ENCODE data around the gene PRSS21. TPM values are rescaled to one million over a fixed set of nuclear protein-coding genes. Genes with fewer than 3 reads are reported as not detected.

PRSS21 gene
- total and polyA plus RNA-seq, 10 of the 15 experiments (the other 5 are each of a cell fraction or from before 2014, with no cell fraction given), result 5.3 to 73.4 (median 40.1) TPM; not detected in 1

DNA sequence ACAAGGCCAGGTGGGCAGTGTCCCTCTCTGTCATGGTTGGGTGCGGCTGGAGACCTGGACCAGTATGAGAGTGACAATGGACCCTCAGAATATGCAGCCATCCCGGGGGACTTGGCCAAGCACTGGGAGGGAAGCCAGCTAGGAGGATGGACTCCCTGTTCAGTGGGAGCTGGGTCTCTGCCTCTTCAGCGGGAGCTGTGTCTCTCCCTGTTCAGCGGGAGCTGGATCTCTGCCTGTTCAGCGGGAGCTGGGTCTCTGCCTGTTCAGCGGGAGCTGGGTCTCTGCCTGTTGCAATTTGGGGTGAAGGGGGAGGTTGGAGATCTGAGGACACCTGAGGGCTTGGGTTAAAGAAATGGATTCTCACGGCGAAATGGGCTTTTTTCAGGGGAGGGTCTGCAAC lies 25.9 kb upstream of the PRSS21 start:
- FAIRE-seq, result no peak
- Histone ChIP-seq H3K27me3 (replicated peaks in 1 of 2; ENCODE audit: control insufficient read depth in 2 of 2, insufficient read depth in 2 of 2, low read length in 1 of 2) (peaks cover 0 to 6% of the 10 kb centered on the region in 2 experiments; a peak in 3 of 4 replicates), H3K36me3 (ENCODE audit: control insufficient read depth in 2 of 2, insufficient read depth in 2 of 2, low read length in 1 of 2) (no peaks in the 10 kb centered on the region), H3K4me1 (ENCODE audit: control insufficient read depth, insufficient read depth, low read length) (no peaks in the 10 kb centered on the region), H3K9ac (ENCODE audit: control insufficient read depth, insufficient read depth, low read length) (no peak overlapping the region), H3K4me3 (no peak overlapping the region), H2AFZ (ENCODE audit: control insufficient read depth, low read depth, low read length) (no peak overlapping the region), H3K9me3 (replicated peaks; ENCODE audit: control insufficient read depth, insufficient read depth, low read length) (no peaks in the 10 kb centered on the region), H3K27ac (ENCODE audit: control insufficient read depth, insufficient read depth) (no peak overlapping the region), H3K4me2 (ENCODE audit: control insufficient read depth, insufficient read depth) (no peak overlapping the region), H3K79me2 (ENCODE audit: control insufficient read depth, insufficient read depth, low read length) (no peaks in the 10 kb centered on the region), H4K20me1 (ENCODE audit: control insufficient read depth, insufficient read depth) (no peaks in the 10 kb centered on the region)
- no peak for ATAC-seq
- ChIA-PET POLR2A (no interaction called here), SMC1A (ENCODE audit: uncharacterized antibody, unreplicated experiment) (no interaction called here), RAD21 (ENCODE audit: unreplicated experiment) (no interaction called here), CTCF (interaction anchor here (0.7 kb wide), 1 partner anchor 77 kb away, joined by 4 read pairs; no protein-coding TSS in a partner anchor)
- WGBS (ENCODE audit: insufficient coverage, insufficient replicate concordance, low lambda C conversion rate, missing lambda C conversion rate), result 56% methylated on average over 8 of the region's 8 CpGs
- DNase-seq (ENCODE audit: low read depth, low spot score), result no peak
- no TSS peak for BruUV-seq (replicated peaks)
- TF ChIP-seq LARP7 (IDR thresholded peaks at IDR 0.05) (no peak), RELA (IDR thresholded peaks at IDR 0.05; ENCODE audit: borderline replicate concordance, partially characterized antibody) (no peak), ATF7 (IDR thresholded peaks at IDR 0.05; ENCODE audit: low read depth) (no peak), SMC3 (IDR thresholded peaks at IDR 0.05; ENCODE audit: borderline replicate concordance, low read length) (no peak), STAT1 (conservative IDR thresholded peaks at IDR 0.05) (no peak), PML (IDR thresholded peaks at IDR 0.05; ENCODE audit: low read length) (no peak), RFX5 (IDR thresholded peaks at IDR 0.05; ENCODE audit: low read depth, low read length) (no peak), STAT3 (IDR thresholded peaks at IDR 0.05; ENCODE audit: low read depth, low read length) (no peak), NR2F1 (conservative IDR thresholded peaks at IDR 0.05) (no peak), ZBTB33 (IDR thresholded peaks at IDR 0.05) (no peak), HCFC1 (IDR thresholded peaks at IDR 0.05; ENCODE audit: low read length) (no peak), MYC (IDR thresholded peaks at IDR 0.05; ENCODE audit: insufficient read depth, insufficient read length, insufficient replicate concordance, low read length, severe bottlenecking) (no peak), SRF (IDR thresholded peaks at IDR 0.05; ENCODE audit: low read depth in 2 of 2, low read length in 2 of 2) (no peak)
- TF ChIP-seq, protein P1, sequence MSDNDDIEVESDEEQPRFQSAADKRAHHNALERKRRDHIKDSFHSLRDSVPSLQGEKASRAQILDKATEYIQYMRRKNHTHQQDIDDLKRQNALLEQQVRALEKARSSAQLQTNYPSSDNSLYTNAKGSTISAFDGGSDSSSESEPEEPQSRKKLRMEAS (IDR thresholded peaks at IDR 0.05; ENCODE audit: low read depth, low read length), result no peak
- in situ Hi-C loops (cut with MboI), result no loop called here
- intact Hi-C loops (cut with micrococcal nuclease; ENCODE audit: unreplicated experiment), result no loop called here

Measured in GM12878 (cell line).